HCT116 (cell line): Measurements from ENCODE around the gene NPEPL1. TPM values are rescaled to one million over a fixed set of nuclear protein-coding genes. Genes with fewer than 3 reads are reported as not detected.

ENCODE experiments used
- ATAC-seq: fragments of 200-7000 bp; cut with Tn5 transposase; 2 replicates; pipeline ENCODE4 v1.9.1; 2020; ENCODE audit warnings: mild to moderate bottlenecking, moderate library complexity
- BruUV-seq: library from RNA; stranded (reverse); fragments of 400-500 nt; replicated peaks from 2 replicates; lab custom pipeline; 2021; lab: Mats Ljungman, UMichigan
- CTCF ChIA-PET: fragments of 300-600 bp; sonication (Branson Sonifier 250); formaldehyde crosslinking; loops from one replicate; lab custom pipeline; 2021; ENCODE audit warnings: antibody characterized with exemption; lab: Charles Lee
- POLR2A ChIA-PET: fragments of 300-600, 350-600 bp; sonication (Branson Sonifier 250); formaldehyde crosslinking; loops from one replicate; lab custom pipeline; 2021; ENCODE audit warnings: antibody characterized with exemption; lab: Charles Lee
- RAD21 ChIA-PET, 2 experiments: fragments of 300-600 bp; sonication (Branson Sonifier 250); formaldehyde crosslinking; loops; one replicate each; lab custom pipeline; 2023; ENCODE audit warnings: low total read pairs in 2 of 2; ENCODE audit not compliant: uncharacterized antibody in 2 of 2, unreplicated experiment in 2 of 2, low non-redundant PET in 1 of 2; lab: Charles Lee
- DNase-seq: peaks from one replicate; pipeline ENCODE4 v3.0.0-alpha.2; 2010; ENCODE audit warnings: low read depth, low spot score
- H2AFZ ChIP-seq: fragments of 200-600 bp; shearing (Covaris generic), sonication (generic); 2 replicates; pipeline ENCODE4 v1.6.1; 2017; ENCODE audit warnings: low read depth, mixed run types, mixed read lengths, antibody characterized with exemption, low read length; ENCODE audit not compliant: poor library complexity, severe bottlenecking
- H3K27ac ChIP-seq: 2 replicates; pipeline ENCODE4 v1.5.1; 2012; ENCODE audit warnings: low read depth, low read length
- H3K27me3 ChIP-seq: fragments of 200-600 bp; sonication (generic); 2 replicates; pipeline ENCODE4 v1.6.1; 2016; ENCODE audit warnings: mixed run types, low read length, mixed read lengths; ENCODE audit not compliant: insufficient read depth
- H3K36me3 ChIP-seq, 2 experiments: fragments of 200-500 bp in 1 of 2; fragments of 200-600 bp in 1 of 2; sonication (Bioruptor generic) in 1 of 2; sonication (generic) in 1 of 2; 2 replicates each; pipeline versions ENCODE4 v1.5.1 to v1.6.1; 2014 to 2016; ENCODE audit warnings: low read length in 2 of 2, inconsistent platforms in 1 of 2, mixed read lengths in 1 of 2, mixed run types in 1 of 2; ENCODE audit not compliant: insufficient read depth in 2 of 2, control insufficient read depth in 1 of 2
- H3K4me1 ChIP-seq, 2 experiments: fragments of 200-600 bp in 1 of 2; sonication (generic) in 1 of 2; 2 replicates each; pipeline versions ENCODE4 v1.5.1 to v1.6.1; 2012 to 2017; ENCODE audit warnings: low read length in 2 of 2, inconsistent platforms in 1 of 2, mild to moderate bottlenecking in 1 of 2, mixed read lengths in 1 of 2, mixed run types in 1 of 2, moderate library complexity in 1 of 2; ENCODE audit not compliant: insufficient read depth in 2 of 2, control insufficient read depth in 1 of 2
- H3K4me2 ChIP-seq: fragments of 200-600 bp; sonication (generic); 2 replicates; pipeline ENCODE4 v1.6.1; 2017; ENCODE audit warnings: mixed run types, low read length, mixed read lengths
- H3K4me3 ChIP-seq, 2 experiments: fragments of 200-600 bp in 1 of 2; sonication (generic) in 1 of 2; replicated peaks in 1 of 2; 2 replicates each; pipeline ENCODE4 v1.5.1; 2011 to 2016; ENCODE audit warnings: low read length in 2 of 2, control low read depth in 1 of 2, low read depth in 1 of 2, mild to moderate bottlenecking in 1 of 2, mixed read lengths in 1 of 2, mixed run types in 1 of 2
- H3K79me2 ChIP-seq: fragments of 200-600 bp; sonication (generic); 2 replicates; pipeline ENCODE4 v1.6.1; 2017; ENCODE audit warnings: mild to moderate bottlenecking, mixed run types, low read length, moderate library complexity, mixed read lengths; ENCODE audit not compliant: insufficient read depth
- H3K9ac ChIP-seq: fragments of 200-600 bp; sonication (generic); 2 replicates; pipeline ENCODE4 v1.6.1; 2016; ENCODE audit warnings: low read length, mixed read lengths
- H3K9me2 ChIP-seq: fragments of 200-600 bp; sonication (generic), shearing (Covaris generic); 2 replicates; pipeline ENCODE4 v1.6.1; 2017; ENCODE audit warnings: mixed run types, mild to moderate bottlenecking, moderate library complexity; ENCODE audit not compliant: insufficient read depth
- H3K9me3 ChIP-seq, 2 experiments: fragments of 200-500 bp in 1 of 2; fragments of 200-600 bp in 1 of 2; sonication (Bioruptor generic) in 1 of 2; sonication (generic) in 1 of 2; 2 replicates each; pipeline ENCODE4 v1.6.1; 2014 to 2017; ENCODE audit warnings: low read length in 2 of 2, mixed read lengths in 2 of 2, inconsistent platforms in 1 of 2, low read depth in 1 of 2, mild to moderate bottlenecking in 1 of 2, mixed run types in 1 of 2, moderate library complexity in 1 of 2; ENCODE audit not compliant: control insufficient read depth in 1 of 2, insufficient read depth in 1 of 2
- H4K20me1 ChIP-seq: fragments of 200-600 bp; sonication (generic), shearing (Covaris generic); 2 replicates; pipeline ENCODE4 v1.6.1; 2017; ENCODE audit warnings: mixed run types, mild to moderate bottlenecking, moderate library complexity; ENCODE audit not compliant: insufficient read depth
- CTCF ChIP-seq, 3 experiments: fragments of 200-600 bp in 1 of 3; sonication (generic) in 1 of 3; IDR thresholded peaks in 2 of 3; conservative IDR thresholded peaks in 1 of 3; 2 replicates each; pipeline ENCODE4 v1.5.1; 2012 to 2017; ENCODE audit warnings: low read depth in 2 of 3, low read length in 2 of 3, antibody characterized with exemption in 1 of 3, borderline replicate concordance in 1 of 3, control low read depth in 1 of 3, mild to moderate bottlenecking in 1 of 3, mixed read lengths in 1 of 3, mixed run types in 1 of 3, moderate library complexity in 1 of 3; ENCODE audit not compliant: insufficient read depth in 1 of 3
- EGR1 ChIP-seq: IDR thresholded peaks from 2 replicates; pipeline ENCODE4 v1.6.1; 2012; ENCODE audit warnings: low read depth
- ELF1 ChIP-seq: IDR thresholded peaks from 2 replicates; pipeline ENCODE4 v1.6.1; 2012; ENCODE audit warnings: low read depth, borderline replicate concordance
- EZH2 ChIP-seq: fragments of 200-600 bp; sonication (generic); IDR thresholded peaks from 2 replicates; pipeline ENCODE4 v1.6.1; 2017; ENCODE audit warnings: antibody characterized with exemption, mixed run types
- EZH2phosphoT487 ChIP-seq: fragments of 200-600 bp; IDR thresholded peaks from 2 replicates; pipeline ENCODE4 v1.6.1; 2018; ENCODE audit warnings: antibody characterized with exemption, borderline replicate concordance
- JUND ChIP-seq: IDR thresholded peaks from 2 replicates; pipeline ENCODE4 v1.6.1; 2012
- REST ChIP-seq: IDR thresholded peaks from 2 replicates; pipeline ENCODE4 v1.6.1; 2012; ENCODE audit warnings: low read depth
- TCF7L2 ChIP-seq: IDR thresholded peaks from 2 replicates; pipeline ENCODE4 v1.7.0; 2011; ENCODE audit warnings: borderline replicate concordance, inconsistent platforms; ENCODE audit not compliant: insufficient read depth, insufficient read length; ENCODE audit errors: extremely low read depth
- YY1 ChIP-seq: IDR thresholded peaks from 2 replicates; pipeline ENCODE4 v1.6.1; 2011; ENCODE audit warnings: low read length, low read depth, moderate library complexity, mild to moderate bottlenecking; ENCODE audit not compliant: insufficient replicate concordance; ENCODE audit errors: extremely low read depth
- ZBTB33 ChIP-seq: IDR thresholded peaks from 2 replicates; pipeline ENCODE4 v1.6.1; 2011; ENCODE audit warnings: mild to moderate bottlenecking, low read length, moderate library complexity; ENCODE audit not compliant: insufficient replicate concordance; ENCODE audit errors: extremely low read depth
- ZFX ChIP-seq: fragments of 450-650 bp; IDR thresholded peaks from 2 replicates; pipeline ENCODE4 v1.6.1; 2017
- ZNF274 ChIP-seq: fragments of 200-500 bp; sonication (Bioruptor generic); IDR thresholded peaks from 2 replicates; pipeline ENCODE4 v1.6.1; 2014; ENCODE audit warnings: mild to moderate bottlenecking, low read depth, low read length, inconsistent platforms
- intact Hi-C: fragments of 100-400 bp; cut with micrococcal nuclease; formaldehyde crosslinking; loops from 2 replicates; pipeline ENCODE4 v1.10.0; 2022
- total RNA-seq: library from RNA; stranded (reverse); gene quantifications from one replicate; pipeline ENCODE4 v1.2.1, GENCODE V29; 2021; ENCODE audit not compliant: unreplicated experiment

Gene NPEPL1
- total RNA-seq, 1 experiment from 2014 or later = 16.6 TPM

- ATAC-seq = no peak
- TF ChIP-seq ZFX = no peak
- no peak for TF ChIP-seq JUND
- no peak for TF ChIP-seq ELF1
- TF ChIP-seq EZH2phosphoT487 = no peak
- no peak for TF ChIP-seq TCF7L2
- TF ChIP-seq YY1 = no peak
- TF ChIP-seq ZBTB33 = no peak
- no peak for TF ChIP-seq EZH2
- TF ChIP-seq ZNF274 = no peak
- no peak for TF ChIP-seq EGR1
- TF ChIP-seq CTCF (IDR thresholded peaks at IDR 0.05 in 2 of 3, conservative IDR thresholded peaks at IDR 0.05 in 1 of 3; ENCODE audit: borderline replicate concordance in 1 of 3, insufficient read depth in 1 of 3, low read depth in 2 of 3, low read length in 2 of 3) = no peak
- no peak for TF ChIP-seq REST
- Histone ChIP-seq H4K20me1 (no peaks in the 10 kb centered on the region), H3K4me3 (no peak overlapping the region), H3K9ac (no peak overlapping the region), H3K27me3 (peaks cover 65% of the 10 kb centered on the region), H2AFZ (no peak overlapping the region), H3K9me3 (no peaks in the 10 kb centered on the region), H3K4me2 (no peak overlapping the region), H3K4me1 (no peaks in the 10 kb centered on the region), H3K27ac (no peak overlapping the region), H3K79me2 (no peaks in the 10 kb centered on the region), H3K36me3 (no peaks in the 10 kb centered on the region), H3K9me2 (no peaks in the 10 kb centered on the region)
- POLR2A ChIA-PET = no interaction called here
- intact Hi-C loops = no loop called here
- RAD21 ChIA-PET = no interaction called here
- BruUV-seq = no TSS peak
- no peak for DNase-seq
- CTCF ChIA-PET = no interaction called here
Observed at GRCh38 chr20:58760856-58761255, 68.3 kb downstream of the NPEPL1 start.
